ENCODE data around the gene GCFC2.

Gene GCFC2

GRCh38 chr2:75657798-75658197 is 52.9 kb downstream of the GCFC2 start:
- Histone ChIP-seq H3K27ac (no peak overlapping the region), H3K4me3 (ENCODE audit: low read depth, low read length) (no peak overlapping the region), H3K9me3 (ENCODE audit: severe bottlenecking) (no peaks in the 10 kb centered on the region), H3K36me3 (peaks cover 86% of the 10 kb centered on the region), H3K27me3 (ENCODE audit: insufficient read depth, low read depth, severe bottlenecking) (no peaks in the 10 kb centered on the region)
- TF ChIP-seq CTCF (IDR thresholded peaks at IDR 0.05; ENCODE audit: low read depth, low read length): no peak
- DNase-seq: no peak

GRCh38 chr2:75656563-75656962 is 54.2 kb downstream of the GCFC2 start:
- TF ChIP-seq CTCF (IDR thresholded peaks at IDR 0.05; ENCODE audit: low read depth, low read length): no peak
- H3K9me3 ChIP-seq (ENCODE audit: severe bottlenecking): no peaks in the 10 kb centered on the region
- DNase-seq: no peak
- H3K4me3 ChIP-seq (ENCODE audit: low read depth, low read length): no peak overlapping the region
- H3K36me3 ChIP-seq: peaks cover 89% of the 10 kb centered on the region
- no peak overlapping the region for H3K27ac ChIP-seq
- no peaks in the 10 kb centered on the region for H3K27me3 ChIP-seq (ENCODE audit: insufficient read depth, low read depth, severe bottlenecking)

GRCh38 chr2:75655861-75656260 is 54.9 kb downstream of the GCFC2 start:
- Histone ChIP-seq H3K27ac (no peak overlapping the region), H3K4me3 (ENCODE audit: low read depth, low read length) (no peak overlapping the region), H3K9me3 (ENCODE audit: severe bottlenecking) (no peaks in the 10 kb centered on the region), H3K27me3 (ENCODE audit: insufficient read depth, low read depth, severe bottlenecking) (no peaks in the 10 kb centered on the region), H3K36me3 (peaks cover 89% of the 10 kb centered on the region)
- no peak for DNase-seq
- no peak for TF ChIP-seq CTCF (IDR thresholded peaks at IDR 0.05; ENCODE audit: low read depth, low read length)

GRCh38 chr2:75654012-75654411 is 56.7 kb downstream of the GCFC2 start:
- H3K27ac ChIP-seq: no peak overlapping the region
- TF ChIP-seq CTCF (IDR thresholded peaks at IDR 0.05; ENCODE audit: low read depth, low read length): peak; percentile 24; the same call in 1 of the 2 replicates
- no peak overlapping the region for H3K4me3 ChIP-seq (ENCODE audit: low read depth, low read length)
- H3K27me3 ChIP-seq (ENCODE audit: insufficient read depth, low read depth, severe bottlenecking): no peaks in the 10 kb centered on the region
- peaks cover 89% of the 10 kb centered on the region for H3K36me3 ChIP-seq
- DNase-seq: no peak
- H3K9me3 ChIP-seq (ENCODE audit: severe bottlenecking): no peaks in the 10 kb centered on the region

GRCh38 chr2:75647771-75648170 is 62.9 kb downstream of the GCFC2 start:
- TF ChIP-seq CTCF (IDR thresholded peaks at IDR 0.05; ENCODE audit: low read depth, low read length): no peak
- H3K4me3 ChIP-seq (ENCODE audit: low read depth, low read length): peak overlapping the region; percentile 93
- H3K27ac ChIP-seq: no peak overlapping the region
- H3K36me3 ChIP-seq: peaks cover 47% of the 10 kb centered on the region
- DNase-seq: no peak
- no peaks in the 10 kb centered on the region for H3K27me3 ChIP-seq (ENCODE audit: insufficient read depth, low read depth, severe bottlenecking)
- no peaks in the 10 kb centered on the region for H3K9me3 ChIP-seq (ENCODE audit: severe bottlenecking)

Measured in WERI-Rb-1 (cell line).